Esophagus muscularis mucosa (tissue), 4 donors: ENCODE measurements around the gene MMP12. TPM values are rescaled to one million over a fixed set of nuclear protein-coding genes. Genes with fewer than 3 reads are reported as not detected.
A peak's percentile ranks its signal among the peaks of the same experiment; 100 is the strongest.

Experiments
- DNase-seq: peaks from one replicate; pipeline ENCODE4 v3.0.0-alpha.2; 2017; ENCODE audit errors: extremely low spot score
- H3K27ac ChIP-seq, 4 donors: fragments of 200-600 bp; sonication (generic); replicated peaks in 1 of 4; 1 replicate in 3 of 4; 2 replicates in 1 of 4; pipeline ENCODE4 v1.5.1; 2016 to 2019; ENCODE audit warnings: mild to moderate bottlenecking in 1 of 4
- H3K27me3 ChIP-seq, 4 donors: fragments of 200-600 bp; sonication (generic); one replicate each; pipeline versions ENCODE4 v1.5.1 to v1.6.0; 2016 to 2019
- H3K36me3 ChIP-seq, 4 donors: fragments of 200-600 bp; sonication (generic); one replicate each; pipeline ENCODE4 v1.5.1; 2016 to 2019
- H3K4me1 ChIP-seq, 4 donors: fragments of 200-600 bp; sonication (generic); one replicate each; pipeline ENCODE4 v1.5.1; 2016 to 2019
- H3K4me3 ChIP-seq, 4 donors: fragments of 200-600 bp; sonication (generic); 1 replicate in 2 of 4; 2 replicates in 2 of 4; pipeline ENCODE4 v1.5.1; 2016 to 2019; ENCODE audit warnings: mild to moderate bottlenecking in 4 of 4, moderate library complexity in 1 of 4
- H3K9me3 ChIP-seq, 4 donors: fragments of 200-600 bp; sonication (generic); 1 replicate in 3 of 4; 2 replicates in 1 of 4; pipeline ENCODE4 v1.5.1; 2016 to 2019
- EP300 ChIP-seq: sonication (generic); formaldehyde crosslinking; IDR thresholded peaks from one replicate; pipeline ENCODE4 v1.6.1; 2017; ENCODE audit warnings: antibody characterized with exemption
- POLR2A ChIP-seq: fragments of 450-650 bp; IDR thresholded peaks from one replicate; pipeline ENCODE4 v1.6.1; 2017; ENCODE audit warnings: antibody characterized with exemption, moderate library complexity, mild to moderate bottlenecking, low read depth
- POLR2AphosphoS5 ChIP-seq, 2 donors: sonication (generic); formaldehyde crosslinking; IDR thresholded peaks; one replicate each; pipeline ENCODE4 v1.6.1; 2017; ENCODE audit warnings: antibody characterized with exemption in 2 of 2
- WGBS: methylation state at CpG from one replicate; pipeline ENCODE4 v1.1.5; 2018; 5-methylcytosine and 5-hydroxymethylcytosine counted together
- intact Hi-C: fragments of 100-400 bp; cut with DNase I; formaldehyde crosslinking; loops from one replicate; pipeline ENCODE4 v1.15.1; 2023
- total RNA-seq, 4 donors: library from RNA; depleted of rRNA; stranded (reverse); fragments of >200 nt; gene quantifications; one replicate each; pipeline versions ENCODE4 v1.1.0 to v1.2.1, GENCODE V29; 2016
- TF ChIP-seq, protein P1 (sequence below), 3 experiments: fragments of 200-600 bp in 2 of 3; fragments of 450-650 bp in 1 of 3; sonication (generic) in 2 of 3; IDR thresholded peaks; one replicate each; pipeline ENCODE4 v1.5.1; 2017 to 2019; ENCODE audit warnings: antibody characterized with exemption in 3 of 3, mild to moderate bottlenecking in 2 of 3, moderate library complexity in 1 of 3

MMP12 gene
- total RNA-seq, 4 donors from 2014 or later: not detected

DNA sequence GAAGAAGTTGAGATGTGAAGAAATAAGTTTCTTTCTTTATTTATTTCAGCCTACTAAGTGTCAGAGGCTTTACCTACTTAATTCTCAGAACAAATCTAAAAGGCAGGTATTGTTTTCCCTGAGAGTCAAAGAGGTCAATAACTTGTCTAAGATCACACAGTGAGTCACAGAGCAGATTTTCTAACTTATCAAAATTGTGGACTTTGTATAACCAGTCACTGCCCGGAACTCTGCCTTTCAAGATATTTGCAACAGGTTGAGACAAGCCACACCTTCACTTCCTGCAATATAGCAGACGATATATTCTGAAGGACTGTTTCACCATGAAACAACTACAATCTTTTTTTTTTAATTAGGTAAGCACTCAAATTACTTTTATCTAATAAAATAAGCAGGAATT is 20.8 kb downstream of the MMP12 start:
- Histone ChIP-seq H3K9me3 (no peaks in the 10 kb centered on the region), H3K36me3 (no peaks in the 10 kb centered on the region), H3K27me3 (no peaks in the 10 kb centered on the region), H3K27ac (no peak overlapping the region), H3K4me1 (no peaks in the 10 kb centered on the region), H3K4me3 (no peak overlapping the region)
- WGBS: 96% methylated on average over 2 of the region's 2 CpGs
- intact Hi-C loops: no loop called here
- TF ChIP-seq POLR2AphosphoS5 (IDR thresholded peaks at IDR 0.05): no peak
- no peak for TF ChIP-seq POLR2A
- TF ChIP-seq, protein P1, sequence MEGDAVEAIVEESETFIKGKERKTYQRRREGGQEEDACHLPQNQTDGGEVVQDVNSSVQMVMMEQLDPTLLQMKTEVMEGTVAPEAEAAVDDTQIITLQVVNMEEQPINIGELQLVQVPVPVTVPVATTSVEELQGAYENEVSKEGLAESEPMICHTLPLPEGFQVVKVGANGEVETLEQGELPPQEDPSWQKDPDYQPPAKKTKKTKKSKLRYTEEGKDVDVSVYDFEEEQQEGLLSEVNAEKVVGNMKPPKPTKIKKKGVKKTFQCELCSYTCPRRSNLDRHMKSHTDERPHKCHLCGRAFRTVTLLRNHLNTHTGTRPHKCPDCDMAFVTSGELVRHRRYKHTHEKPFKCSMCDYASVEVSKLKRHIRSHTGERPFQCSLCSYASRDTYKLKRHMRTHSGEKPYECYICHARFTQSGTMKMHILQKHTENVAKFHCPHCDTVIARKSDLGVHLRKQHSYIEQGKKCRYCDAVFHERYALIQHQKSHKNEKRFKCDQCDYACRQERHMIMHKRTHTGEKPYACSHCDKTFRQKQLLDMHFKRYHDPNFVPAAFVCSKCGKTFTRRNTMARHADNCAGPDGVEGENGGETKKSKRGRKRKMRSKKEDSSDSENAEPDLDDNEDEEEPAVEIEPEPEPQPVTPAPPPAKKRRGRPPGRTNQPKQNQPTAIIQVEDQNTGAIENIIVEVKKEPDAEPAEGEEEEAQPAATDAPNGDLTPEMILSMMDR (IDR thresholded peaks at IDR 0.05): no peak
- no peak for TF ChIP-seq EP300
- DNase-seq: no peak

DNA sequence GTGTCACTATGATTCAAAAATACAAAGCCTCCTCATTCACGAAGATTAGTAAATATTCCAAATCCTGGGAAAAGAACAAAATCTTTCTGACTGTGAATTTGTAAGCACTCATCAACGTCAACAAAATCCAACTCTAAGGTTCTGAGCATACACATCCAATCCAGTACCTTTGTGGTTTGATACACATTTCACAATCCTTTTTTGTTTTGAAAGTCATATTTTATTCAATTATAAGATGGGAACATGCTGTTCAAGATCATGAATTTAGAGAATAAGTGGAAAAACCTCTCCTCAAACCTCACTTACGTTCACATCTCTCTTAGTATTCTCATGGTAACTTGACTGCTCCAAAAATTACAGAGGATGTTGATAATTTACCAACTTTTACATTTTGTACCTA is 21.7 kb downstream of the MMP12 start:
- Histone ChIP-seq H3K36me3 (no peaks in the 10 kb centered on the region), H3K27me3 (no peaks in the 10 kb centered on the region), H3K9me3 (no peaks in the 10 kb centered on the region), H3K4me1 (no peaks in the 10 kb centered on the region), H3K27ac (no peak overlapping the region), H3K4me3 (no peak overlapping the region)
- intact Hi-C loops: no loop called here
- TF ChIP-seq POLR2AphosphoS5 (IDR thresholded peaks at IDR 0.05) (no peak), EP300 (no peak)
- DNase-seq: no peak
- WGBS: 90% methylated on average over 3 of the region's 3 CpGs

DNA sequence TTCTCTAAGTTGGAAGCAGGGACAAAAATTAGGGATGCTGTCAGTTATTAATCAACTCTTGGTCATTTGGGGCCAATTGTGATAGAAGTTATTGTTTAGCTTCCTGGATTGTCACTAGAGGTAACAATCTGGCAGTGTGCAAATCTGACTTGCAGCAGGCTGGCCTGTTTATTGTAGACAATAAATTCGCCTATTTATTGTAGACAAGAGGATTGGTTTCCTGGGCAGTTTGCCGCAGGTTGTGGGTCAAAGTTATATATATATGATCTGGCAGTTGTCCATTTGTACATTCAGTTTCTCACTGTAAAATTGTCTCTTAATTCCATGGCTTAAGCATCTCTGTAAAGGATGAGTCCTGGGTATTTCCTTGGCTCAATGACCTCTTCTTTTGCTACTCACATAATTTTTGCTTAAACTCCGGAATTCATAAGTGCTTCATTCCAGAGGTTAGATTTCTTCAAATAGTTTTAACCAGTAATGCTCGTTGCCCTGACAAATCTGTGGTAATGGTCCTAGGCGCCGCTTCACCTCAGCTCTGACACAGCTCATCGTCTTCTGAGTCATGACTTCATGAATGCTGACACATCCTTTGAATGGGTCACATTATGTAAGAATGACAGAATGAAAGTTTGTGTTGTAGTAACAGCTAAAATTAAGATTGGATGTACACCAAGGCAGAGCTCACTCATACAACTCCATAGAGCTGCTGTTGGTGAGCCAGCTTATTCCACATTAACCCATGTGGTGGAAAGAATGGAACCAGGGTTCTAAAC is 23.6 kb downstream of the MMP12 start:
- Histone ChIP-seq H3K27me3 (no peaks in the 10 kb centered on the region), H3K9me3 (no peaks in the 10 kb centered on the region), H3K27ac (no peak overlapping the region), H3K4me1 (no peaks in the 10 kb centered on the region), H3K4me3 (no peak overlapping the region), H3K36me3 (no peaks in the 10 kb centered on the region)
- 86% methylated on average over 7 of the region's 7 CpGs for WGBS
- DNase-seq: peak; percentile 57
- no peak for TF ChIP-seq POLR2A
- no peak for TF ChIP-seq EP300
- TF ChIP-seq, protein P1 (IDR thresholded peaks at IDR 0.05): no peak
- no peak for TF ChIP-seq POLR2AphosphoS5 (IDR thresholded peaks at IDR 0.05)
- intact Hi-C loops: no loop called here

DNA sequence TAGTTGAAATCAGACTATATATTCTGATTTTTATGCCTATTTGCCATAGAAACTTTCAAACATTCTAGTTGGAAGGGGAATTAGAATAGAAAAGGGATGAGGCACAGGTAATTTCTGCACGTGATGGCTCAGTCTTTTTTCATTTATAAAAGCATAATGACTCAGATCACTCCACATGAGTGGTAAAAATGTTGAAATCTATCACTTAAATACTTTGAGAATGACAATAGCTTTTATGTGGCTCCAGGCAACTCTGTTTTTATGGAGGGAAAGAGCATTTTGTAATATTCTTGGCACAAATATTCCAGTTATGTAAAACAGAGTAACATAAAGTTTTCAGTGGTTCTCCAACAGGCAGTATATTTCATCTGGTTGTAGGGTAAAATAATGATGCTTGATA is 25.5 kb downstream of the MMP12 start:
- H3K27ac ChIP-seq: no peak overlapping the region
- intact Hi-C loops: no loop called here
- H3K36me3 ChIP-seq: no peaks in the 10 kb centered on the region
- no peaks in the 10 kb centered on the region for H3K9me3 ChIP-seq
- H3K4me1 ChIP-seq: no peaks in the 10 kb centered on the region
- no peak overlapping the region for H3K4me3 ChIP-seq
- no peak for DNase-seq
- 46% methylated on average over 1 of the region's 1 CpG for WGBS
- H3K27me3 ChIP-seq: no peaks in the 10 kb centered on the region
- TF ChIP-seq, protein P1 (IDR thresholded peaks at IDR 0.05): no peak
- TF ChIP-seq POLR2AphosphoS5 (IDR thresholded peaks at IDR 0.05) (no peak), EP300 (no peak), POLR2A (no peak)

DNA sequence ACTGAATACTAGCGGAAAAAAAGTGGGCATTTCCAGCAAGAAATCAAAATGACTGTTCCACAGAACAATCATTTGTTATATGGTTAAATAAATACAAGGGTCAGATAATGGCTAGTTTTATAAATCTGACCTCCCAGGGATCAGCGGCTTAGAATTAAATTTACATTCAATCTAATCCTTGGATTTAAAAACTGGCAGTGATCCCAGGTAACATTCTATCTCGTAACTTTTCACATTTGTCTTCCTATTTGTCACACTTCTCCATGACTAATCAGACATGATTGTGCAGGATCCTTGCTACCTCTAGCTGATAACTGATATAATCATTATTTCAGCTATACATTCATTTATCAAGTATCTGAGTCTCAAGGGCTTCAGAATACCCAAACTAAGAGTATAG is 28.5 kb downstream of the MMP12 start:
- Histone ChIP-seq H3K4me3 (no peak overlapping the region), H3K9me3 (no peaks in the 10 kb centered on the region), H3K36me3 (no peaks in the 10 kb centered on the region), H3K27me3 (no peaks in the 10 kb centered on the region), H3K27ac (no peak overlapping the region), H3K4me1 (no peaks in the 10 kb centered on the region)
- 23% methylated on average over 3 of the region's 3 CpGs for WGBS
- DNase-seq: no peak
- intact Hi-C loops: no loop called here
- TF ChIP-seq, protein P1 (IDR thresholded peaks at IDR 0.05): no peak
- no peak for TF ChIP-seq POLR2A
- TF ChIP-seq EP300: no peak
- no peak for TF ChIP-seq POLR2AphosphoS5 (IDR thresholded peaks at IDR 0.05)
